Measurements from ENCODE around the gene IGF2BP3.

IGF2BP3 gene

GRCh38 chr7:23260371-23260770, 209.9 kb downstream of the IGF2BP3 start:
- DNase-seq (ENCODE audit: low spot score): no peak
